Adipocyte (in vitro differentiated cells): ENCODE measurements around the gene GTF2I.
"Not testable (repeated sequence)": the region's sequence is repeated elsewhere in the genome, so short reads cannot be mapped to it uniquely, and the experiment has no call there.

Experiments
- DNase-seq: peaks from one replicate; pipeline ENCODE4 v3.0.0-alpha.2; 2015; ENCODE audit warnings: low read depth
- H3K27me3 ChIP-seq: replicated peaks from 2 replicates; pipeline ENCODE4 v1.7.0; 2013; ENCODE audit warnings: mild to moderate bottlenecking, low read length, moderate library complexity; ENCODE audit not compliant: control insufficient read depth, insufficient read depth
- H3K36me3 ChIP-seq: 2 replicates; pipeline ENCODE4 v1.7.0; 2013; ENCODE audit warnings: low read length, mild to moderate bottlenecking, moderate library complexity; ENCODE audit not compliant: control insufficient read depth, insufficient read depth, severe bottlenecking
- H3K4me1 ChIP-seq: 2 replicates; pipeline ENCODE4 v1.7.0; 2013; ENCODE audit warnings: mild to moderate bottlenecking, low read length, moderate library complexity; ENCODE audit not compliant: control insufficient read depth, insufficient read depth
- H3K4me3 ChIP-seq: 2 replicates; pipeline ENCODE4 v1.7.0; 2013; ENCODE audit warnings: mild to moderate bottlenecking, low read length, moderate library complexity
- H3K9ac ChIP-seq: 2 replicates; pipeline ENCODE4 v1.7.0; 2013; ENCODE audit warnings: mild to moderate bottlenecking, low read length, moderate library complexity
- H3K9me3 ChIP-seq: 2 replicates; pipeline ENCODE4 v1.7.0; 2013; ENCODE audit warnings: mild to moderate bottlenecking, low read length, moderate library complexity; ENCODE audit not compliant: control insufficient read depth

GTF2I gene

DNA sequence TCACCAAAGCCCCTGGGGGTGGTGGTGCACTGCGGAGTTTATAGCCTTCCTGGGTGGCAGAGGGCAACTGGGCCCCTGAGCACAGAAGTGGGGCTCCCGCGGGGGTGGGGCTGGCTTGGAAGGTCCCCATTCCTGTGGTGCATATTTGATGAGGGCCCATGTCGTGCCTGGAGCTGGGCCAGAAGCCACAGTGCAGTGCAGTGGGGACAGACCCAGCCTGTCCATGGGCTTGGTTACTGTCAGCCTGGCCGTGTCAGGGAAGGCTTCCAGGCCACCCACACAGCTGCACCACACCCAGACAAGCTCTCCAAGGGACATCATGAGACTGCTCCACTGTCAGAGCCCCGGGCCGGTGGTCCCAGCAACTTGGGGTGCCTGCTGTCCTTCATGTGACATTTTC is 109.0 kb downstream of the GTF2I start:
- H3K36me3 ChIP-seq, H3K4me3 ChIP-seq, H3K4me1 ChIP-seq, H3K9me3 ChIP-seq, H3K9ac ChIP-seq, DNase-seq, H3K27me3 ChIP-seq: not testable (repeated sequence)

DNA sequence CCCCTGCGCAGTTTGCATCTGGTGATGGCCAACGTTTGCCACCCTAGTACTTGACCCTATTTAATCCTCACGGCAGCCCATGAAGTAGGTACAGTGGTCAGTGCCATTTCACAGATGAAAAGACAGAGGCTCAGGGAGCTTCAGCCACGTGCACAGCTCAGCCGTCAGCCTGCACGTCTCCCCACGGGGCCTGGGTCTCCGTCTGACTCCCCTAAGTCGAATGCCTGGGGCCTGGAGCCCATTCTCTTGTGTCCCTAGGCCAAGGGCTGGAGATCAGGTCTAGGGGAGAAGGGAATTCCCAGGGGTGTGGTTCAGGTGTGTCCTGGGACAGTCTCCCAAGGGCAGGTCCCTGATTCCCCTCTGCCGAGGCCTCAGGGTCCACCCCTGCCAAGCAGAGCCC is 109.5 kb downstream of the GTF2I start:
- not testable (repeated sequence) for H3K9me3 ChIP-seq, DNase-seq, H3K36me3 ChIP-seq, H3K9ac ChIP-seq, H3K4me1 ChIP-seq, H3K27me3 ChIP-seq, H3K4me3 ChIP-seq

DNA sequence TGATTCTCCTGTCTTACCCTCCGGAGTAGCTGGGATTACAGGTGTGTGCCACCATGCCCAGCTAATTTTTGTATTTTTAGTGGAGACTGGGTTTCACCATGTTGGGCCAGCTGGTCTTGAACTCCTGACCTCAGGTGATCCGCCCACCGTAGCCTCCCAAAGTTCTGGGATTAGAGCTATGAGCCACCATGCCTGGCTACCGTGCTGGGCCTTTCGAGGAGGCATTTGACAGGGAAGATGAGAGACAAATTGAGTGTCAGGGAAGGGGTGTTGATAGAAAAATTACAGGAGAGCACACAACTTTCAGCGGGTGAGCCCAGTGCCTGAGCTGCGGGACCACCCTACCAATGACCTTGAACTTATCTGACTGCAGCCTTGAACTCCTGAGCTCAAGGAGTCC is 112.5 kb downstream of the GTF2I start:
- not testable (repeated sequence) for H3K9ac ChIP-seq, H3K27me3 ChIP-seq, H3K4me3 ChIP-seq, H3K9me3 ChIP-seq, DNase-seq, H3K4me1 ChIP-seq, H3K36me3 ChIP-seq

DNA sequence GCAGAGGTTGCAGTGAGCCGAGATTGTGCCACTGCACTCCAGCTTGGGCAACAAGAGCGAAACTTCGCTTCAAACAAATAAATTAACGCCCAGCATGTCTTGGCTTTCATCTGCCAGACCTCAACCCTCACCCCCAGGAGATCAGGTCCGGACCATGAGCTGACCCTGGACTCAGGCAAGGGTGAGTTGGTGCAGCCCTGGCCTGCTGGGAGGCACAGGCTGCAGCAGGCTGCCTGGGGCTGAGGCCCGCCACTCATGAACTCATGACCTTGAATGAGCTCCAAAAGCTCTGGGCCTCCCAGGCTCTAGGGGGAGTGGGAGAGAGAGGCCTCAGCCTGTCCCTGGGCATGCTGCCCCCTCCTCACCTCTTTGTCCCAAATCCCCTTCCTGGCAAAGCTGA is 114.6 kb downstream of the GTF2I start:
- not testable (repeated sequence) for H3K27me3 ChIP-seq, H3K4me3 ChIP-seq, H3K9me3 ChIP-seq, H3K36me3 ChIP-seq, H3K4me1 ChIP-seq, DNase-seq, H3K9ac ChIP-seq

DNA sequence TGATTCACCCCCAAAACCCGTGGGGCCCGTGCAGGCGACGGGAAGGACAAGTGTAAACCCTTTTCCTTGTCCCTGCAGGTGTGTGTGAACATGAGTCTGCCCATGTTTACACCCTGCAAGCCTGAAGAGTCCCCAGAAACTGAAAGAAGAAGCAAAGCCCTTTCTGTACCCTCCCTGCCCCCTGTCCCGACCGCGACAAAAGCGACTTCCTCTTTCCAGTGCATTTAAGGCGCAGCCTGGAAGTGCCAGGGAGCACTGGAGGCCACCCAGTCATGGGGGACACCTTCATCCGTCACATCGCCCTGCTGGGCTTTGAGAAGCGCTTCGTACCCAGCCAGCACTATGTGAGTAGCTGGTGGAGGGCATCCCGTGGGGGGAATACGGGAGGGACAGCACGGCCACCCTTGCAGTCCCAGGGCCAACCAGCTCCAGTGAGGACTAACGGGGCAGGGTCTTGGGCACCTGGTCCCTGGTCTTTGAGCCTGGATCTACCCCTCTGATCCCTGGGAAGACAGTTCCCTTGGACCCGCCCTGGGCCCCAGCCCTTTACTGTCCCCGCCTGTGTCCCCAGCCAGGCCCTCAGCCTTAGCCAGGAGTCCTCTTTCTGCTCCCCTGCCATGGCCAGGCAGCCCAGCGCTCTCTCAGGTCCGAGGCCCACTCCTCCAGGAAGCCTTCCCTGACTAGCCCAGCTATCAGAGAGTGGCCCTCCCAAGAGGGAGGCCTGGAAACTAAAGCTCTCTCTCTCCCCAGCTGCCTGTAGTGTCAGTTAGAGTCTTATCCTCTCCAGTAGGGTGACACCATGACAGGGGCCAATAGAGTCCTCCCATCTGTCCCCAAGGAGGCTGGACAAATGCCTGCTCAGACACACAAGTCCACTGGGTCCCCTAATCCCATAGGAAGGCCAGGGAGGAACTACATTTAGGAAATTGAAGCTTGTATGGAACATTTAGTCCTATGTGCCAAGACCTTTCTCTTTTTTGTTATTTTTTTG is 116.5 kb downstream of the GTF2I start, which contains the start of gene NCF1:
TSS of gene NCF1 (plus strand) at position 252 of the 991 bp plus-strand sequence. CDS start at position 273, 21 bp downstream.
- H3K4me1 ChIP-seq, H3K4me3 ChIP-seq, H3K36me3 ChIP-seq, H3K27me3 ChIP-seq, DNase-seq, H3K9me3 ChIP-seq, H3K9ac ChIP-seq: not testable (repeated sequence)

DNA sequence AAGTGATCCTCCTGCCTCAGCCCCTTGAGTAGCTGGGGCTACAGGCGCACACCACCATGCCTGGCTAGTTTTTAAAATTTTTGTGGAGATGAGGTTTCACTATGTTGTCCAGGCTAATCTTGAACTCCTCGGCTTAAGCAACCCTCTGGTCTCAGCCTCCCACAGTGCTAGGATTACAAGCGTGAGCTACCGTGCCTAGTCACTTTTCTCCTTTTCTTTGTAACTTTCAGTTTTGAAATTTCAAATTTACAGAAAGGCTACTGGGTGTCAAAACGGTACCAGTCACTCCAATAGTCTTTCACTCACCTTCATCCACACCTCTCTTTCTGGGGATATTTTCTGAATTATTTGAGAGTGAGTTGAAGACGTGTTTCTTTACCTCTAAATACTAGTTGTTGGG is 117.6 kb downstream of the GTF2I start:
- H3K9ac ChIP-seq, H3K4me1 ChIP-seq, H3K4me3 ChIP-seq, H3K27me3 ChIP-seq, DNase-seq, H3K36me3 ChIP-seq, H3K9me3 ChIP-seq: not testable (repeated sequence)

DNA sequence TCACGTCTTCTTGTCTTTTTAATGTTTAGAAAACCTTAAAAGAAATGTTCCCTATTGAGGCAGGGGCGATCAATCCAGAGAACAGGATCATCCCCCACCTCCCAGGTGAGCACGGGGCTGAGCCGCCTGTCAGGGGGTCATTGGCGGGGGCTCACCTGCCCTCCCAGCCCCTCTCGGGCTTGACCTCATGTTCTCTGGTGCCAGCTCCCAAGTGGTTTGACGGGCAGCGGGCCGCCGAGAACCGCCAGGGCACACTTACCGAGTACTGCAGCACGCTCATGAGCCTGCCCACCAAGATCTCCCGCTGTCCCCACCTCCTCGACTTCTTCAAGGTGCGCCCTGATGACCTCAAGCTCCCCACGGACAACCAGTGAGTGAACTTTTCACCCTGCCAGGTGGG is 121.5 kb downstream of the GTF2I start:
- not testable (repeated sequence) for H3K4me1 ChIP-seq, DNase-seq, H3K27me3 ChIP-seq, H3K36me3 ChIP-seq, H3K9ac ChIP-seq, H3K4me3 ChIP-seq, H3K9me3 ChIP-seq

DNA sequence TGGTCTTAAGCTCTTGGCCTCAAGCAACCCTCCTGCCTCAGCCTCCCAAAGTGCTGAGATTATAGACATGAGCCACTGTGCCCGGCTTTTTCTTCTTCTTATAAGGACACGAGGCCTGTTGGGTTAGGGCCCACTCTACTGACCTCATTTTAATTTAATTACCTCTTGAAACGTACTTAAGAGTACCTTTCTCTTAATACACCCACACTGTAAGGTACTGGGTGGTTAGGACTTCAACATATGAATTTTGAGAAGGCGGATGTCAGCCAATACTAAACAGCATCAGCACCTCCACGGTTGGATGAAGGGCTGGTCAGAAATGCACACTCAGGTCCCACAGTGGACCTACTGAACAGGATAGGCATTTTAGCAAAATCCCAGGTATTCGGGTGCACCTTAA is 124.2 kb downstream of the GTF2I start:
- H3K4me3 ChIP-seq, H3K36me3 ChIP-seq, H3K4me1 ChIP-seq, H3K9ac ChIP-seq, H3K9me3 ChIP-seq, H3K27me3 ChIP-seq, DNase-seq: not testable (repeated sequence)

DNA sequence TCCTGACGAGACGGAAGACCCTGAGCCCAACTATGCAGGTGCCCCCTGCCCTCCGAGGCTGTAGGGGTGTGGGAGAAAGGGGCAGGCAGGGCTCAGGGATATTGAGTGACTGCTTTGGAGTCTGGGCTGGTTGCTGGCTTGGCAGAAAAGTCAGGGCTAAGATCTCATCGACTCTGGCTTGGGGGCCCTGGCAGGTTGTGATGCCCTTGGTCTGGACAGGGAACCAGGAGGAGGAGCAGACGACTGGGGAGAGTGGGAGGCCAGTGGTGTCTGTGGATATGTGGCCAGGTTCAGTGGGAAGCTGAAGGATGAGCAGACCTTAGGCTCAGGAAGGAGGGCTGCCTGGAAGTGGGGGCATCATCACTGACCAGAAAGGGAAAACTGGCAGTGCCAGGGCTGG is 126.1 kb downstream of the GTF2I start:
- not testable (repeated sequence) for H3K9ac ChIP-seq, H3K9me3 ChIP-seq, H3K4me1 ChIP-seq, H3K36me3 ChIP-seq, H3K4me3 ChIP-seq, H3K27me3 ChIP-seq, DNase-seq

DNA sequence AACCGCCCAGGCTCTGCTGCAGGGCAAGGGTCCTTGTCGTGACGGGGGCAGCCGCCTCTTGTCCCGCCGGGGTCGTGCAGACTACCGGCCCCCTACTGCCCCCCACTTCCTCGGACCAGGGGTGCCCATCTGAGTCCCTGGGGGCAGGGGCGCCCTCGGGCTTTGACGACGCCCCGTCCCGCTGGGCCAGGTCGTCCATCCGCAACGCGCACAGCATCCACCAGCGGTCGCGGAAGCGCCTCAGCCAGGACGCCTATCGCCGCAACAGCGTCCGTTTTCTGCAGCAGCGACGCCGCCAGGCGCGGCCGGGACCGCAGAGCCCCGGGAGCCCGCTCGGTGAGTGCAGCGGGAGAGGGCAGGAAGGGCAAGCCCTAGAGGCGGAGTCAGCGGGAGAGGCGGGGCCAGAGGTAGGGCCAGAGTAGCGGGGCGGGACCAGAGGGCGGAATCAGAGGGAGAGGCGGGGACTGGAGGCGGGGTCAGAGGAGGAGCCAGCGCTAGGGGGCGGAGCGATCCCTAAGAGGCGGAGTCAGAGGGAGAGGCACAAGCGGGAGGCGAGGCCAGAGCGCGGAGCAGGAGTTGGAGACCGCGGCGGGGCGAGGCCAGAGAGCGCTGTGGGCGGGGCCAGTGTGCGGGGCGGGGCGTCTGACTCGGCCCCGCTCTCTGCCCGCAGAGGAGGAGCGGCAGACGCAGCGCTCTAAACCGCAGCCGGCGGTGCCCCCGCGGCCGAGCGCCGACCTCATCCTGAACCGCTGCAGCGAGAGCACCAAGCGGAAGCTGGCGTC is 131.0 kb downstream of the GTF2I start:
- not testable (repeated sequence) for H3K9me3 ChIP-seq, H3K27me3 ChIP-seq, H3K9ac ChIP-seq, H3K36me3 ChIP-seq, H3K4me3 ChIP-seq, H3K4me1 ChIP-seq
- DNase-seq: peak; percentile 80

DNA sequence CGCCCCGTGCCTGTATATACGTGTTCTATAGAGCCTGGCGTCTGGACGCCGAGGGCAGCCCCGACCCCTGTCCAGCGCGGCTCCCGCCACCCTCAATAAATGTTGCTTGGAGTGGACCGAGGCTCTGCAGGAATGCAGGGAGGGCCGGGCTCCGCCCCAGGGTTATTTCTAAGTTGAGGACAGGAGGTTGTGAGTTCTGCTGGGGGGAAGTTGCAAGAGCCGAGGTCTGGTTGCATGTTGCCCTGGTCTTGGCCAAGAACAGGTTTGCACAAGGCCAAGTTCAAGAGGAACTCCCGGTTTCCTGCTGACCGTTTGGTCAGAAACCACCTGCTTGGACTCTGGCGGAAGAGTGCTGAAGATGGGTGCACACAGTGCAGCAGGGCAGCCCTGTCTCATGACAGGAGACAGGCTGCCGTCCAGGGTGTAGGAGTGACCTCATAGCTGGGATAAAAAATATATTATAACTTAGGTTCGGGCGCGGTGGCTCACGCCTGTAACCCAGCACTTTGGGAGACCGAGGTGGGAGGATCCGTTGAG is 131.8 kb downstream of the GTF2I start:
- not testable (repeated sequence) for DNase-seq, H3K27me3 ChIP-seq

More for the DNA sequence above, 131.8 kb downstream of the GTF2I start:
- H3K9ac ChIP-seq, H3K9me3 ChIP-seq, H3K36me3 ChIP-seq, H3K4me1 ChIP-seq, H3K4me3 ChIP-seq: not testable (repeated sequence)
